ENCODE measurements around the gene SLC5A4.
"Not testable (repeated sequence)": the region's sequence is repeated elsewhere in the genome, so short reads cannot be mapped to it uniquely, and the experiment has no call there.

Gene SLC5A4

DNA sequence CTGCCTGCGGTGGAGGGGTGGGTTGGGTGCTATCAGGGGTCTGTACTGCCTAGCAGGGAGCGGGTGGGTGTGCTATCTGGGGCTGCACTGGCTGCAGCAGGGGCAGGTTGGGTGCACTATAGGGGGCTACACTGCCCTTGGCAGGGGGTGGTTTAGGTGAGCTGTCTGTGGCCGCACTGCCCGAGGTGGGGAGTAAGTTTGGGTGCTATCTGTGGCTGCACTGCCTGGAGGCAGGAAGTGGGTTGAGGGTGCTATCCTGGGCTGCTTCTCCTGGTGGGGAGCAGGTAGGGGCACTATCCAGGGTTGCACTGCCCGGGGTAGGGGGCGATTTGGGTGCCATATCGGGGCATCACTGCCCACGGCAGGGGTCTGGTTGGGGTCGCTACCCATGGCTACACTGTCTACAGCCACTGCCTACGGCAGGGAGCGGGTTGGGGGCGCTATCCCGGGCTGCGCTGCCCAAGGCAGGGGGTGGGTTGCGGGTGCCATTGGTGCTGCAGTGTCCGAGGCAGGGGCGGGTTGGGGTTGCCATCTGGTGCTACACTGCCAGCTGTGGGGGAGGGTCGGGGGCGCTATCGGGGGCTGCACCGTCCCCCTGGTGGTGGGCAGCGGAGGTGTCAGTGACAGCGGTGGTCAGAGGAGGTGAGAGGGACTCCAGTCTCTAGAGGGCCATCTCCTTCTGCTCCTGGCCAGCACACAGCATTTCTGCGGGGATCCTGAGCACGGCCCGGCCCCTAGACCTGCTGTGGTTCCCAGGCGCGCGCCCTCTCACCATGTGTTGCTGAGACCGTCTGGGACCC is 49.0 kb downstream of the SLC5A4 start:
- Histone ChIP-seq H3K4me1 (ENCODE audit: insufficient read depth, low read length) (peaks cover 4% of the 10 kb centered on the region; the same call in 1 of the 2 replicates), H3K27me3 (ENCODE audit: insufficient read depth, low read length) (peaks cover 55% of the 10 kb centered on the region), H3K36me3 (ENCODE audit: insufficient read depth, low read depth, low read length) (no peaks in the 10 kb centered on the region), H3K4me3 (ENCODE audit: low read length) (no peak overlapping the region), H3K9me3 (ENCODE audit: insufficient read depth, low read depth, low read length) (no peaks in the 10 kb centered on the region), H3K9ac (ENCODE audit: low read depth, low read length) (no peak overlapping the region), H3K27ac (ENCODE audit: low read length) (no peak overlapping the region)

DNA sequence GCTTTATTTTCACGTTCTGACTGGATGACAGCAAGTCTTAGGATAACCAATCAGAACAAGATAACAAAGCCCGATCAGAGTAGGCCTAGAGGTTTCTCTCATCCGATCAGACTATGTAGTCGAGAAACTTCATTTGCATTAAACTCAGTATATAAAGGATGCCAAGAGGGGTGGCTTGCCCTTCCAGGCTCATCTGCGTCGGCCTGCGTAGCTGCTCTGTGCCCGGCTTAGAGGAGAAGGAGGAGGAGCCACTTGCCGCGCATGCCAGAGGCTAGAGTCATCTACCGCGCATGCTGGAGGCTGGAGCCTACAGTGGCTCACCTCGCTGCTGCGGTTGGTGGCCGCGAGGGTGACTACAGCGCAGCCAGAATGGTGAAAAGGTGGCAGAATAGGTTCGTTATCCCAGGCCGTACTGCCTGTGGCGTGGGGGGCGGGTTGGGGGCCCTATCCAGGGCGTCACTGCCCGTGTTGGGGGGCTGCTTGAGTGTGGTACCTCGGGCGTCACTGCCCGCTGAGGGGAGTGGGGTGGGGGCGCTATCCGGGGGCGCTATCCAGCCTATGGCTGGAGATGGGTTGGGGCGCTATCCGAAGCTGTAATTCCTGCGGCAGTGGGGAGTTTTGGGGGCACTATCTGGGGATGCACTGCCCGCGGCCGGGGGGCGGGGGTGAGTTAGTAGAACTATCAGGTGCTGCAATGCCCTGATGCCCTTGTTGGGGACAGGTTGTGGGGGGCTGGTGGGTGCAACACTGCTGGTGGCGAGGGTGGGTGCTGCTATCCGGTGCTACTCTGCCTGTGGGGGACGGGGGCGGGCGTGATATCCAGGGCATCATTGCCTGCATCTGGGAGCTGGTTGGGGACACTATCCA is 50.1 kb downstream of the SLC5A4 start, which contains the start of gene RFPL2:
TSS of gene RFPL2 (minus strand) at position 218 of the 867 bp plus-strand sequence. CDS start 2,622 bp downstream, outside the sequence.
- Histone ChIP-seq H3K9ac (ENCODE audit: low read depth, low read length) (no peak within 1 kb of the TSS; the same call in 1 of the 2 replicates), H3K4me3 (ENCODE audit: low read length) (peak within 1 kb of the TSS; percentile 73)

DNA sequence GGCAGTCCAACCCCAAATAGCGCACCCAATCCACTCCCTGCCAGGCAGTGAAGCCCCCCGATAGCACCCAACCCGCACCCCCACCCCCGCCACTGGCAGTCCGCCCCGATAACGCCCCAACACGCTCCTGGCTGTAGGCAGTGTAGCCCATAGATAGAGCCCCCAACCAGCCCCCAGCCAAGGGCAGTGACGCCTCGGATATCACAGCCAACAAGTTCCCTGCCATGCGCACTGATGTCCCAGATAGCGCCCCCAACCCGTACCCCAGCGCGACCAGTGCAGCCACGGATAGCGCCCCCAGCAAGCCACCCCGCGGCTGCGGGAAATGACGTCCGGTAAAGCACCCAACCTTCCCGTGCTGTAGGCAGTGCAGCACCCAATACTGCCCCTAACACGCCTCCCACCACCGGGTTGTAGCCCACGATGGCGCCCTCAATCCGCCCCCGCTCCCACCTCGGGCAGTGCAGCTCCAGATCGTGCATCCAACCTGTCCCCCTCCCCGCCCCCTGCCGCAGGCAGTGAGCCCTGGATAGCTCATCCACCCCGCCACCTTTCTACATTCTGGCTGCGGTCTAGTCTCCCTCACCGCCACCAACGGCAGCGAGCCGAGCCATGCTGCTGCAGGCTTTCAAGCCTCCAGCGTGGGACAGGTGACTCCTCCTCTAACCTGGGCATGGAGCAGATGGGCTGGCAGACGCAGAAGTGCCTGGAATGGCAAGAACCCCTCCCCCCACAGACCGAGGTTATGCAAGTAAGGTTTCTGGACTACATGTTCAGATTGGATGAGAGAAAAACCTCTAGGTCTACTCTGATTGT is 50.9 kb downstream of the SLC5A4 start:
- Histone ChIP-seq H3K9me3 (ENCODE audit: insufficient read depth, low read depth, low read length) (no peaks in the 10 kb centered on the region), H3K36me3 (ENCODE audit: insufficient read depth, low read depth, low read length) (no peaks in the 10 kb centered on the region), H3K9ac (ENCODE audit: low read depth, low read length) (no peak overlapping the region; the same call in 1 of the 2 replicates), H3K4me1 (ENCODE audit: insufficient read depth, low read length) (peaks cover 4% of the 10 kb centered on the region; the same call in 1 of the 2 replicates), H3K4me3 (ENCODE audit: low read length) (peak overlapping the region; percentile 73), H3K27ac (ENCODE audit: low read length) (no peak overlapping the region), H3K27me3 (ENCODE audit: insufficient read depth, low read length) (peaks cover 56% of the 10 kb centered on the region)

More for the DNA sequence above, 50.1 kb downstream of the SLC5A4 start, which contains the start of gene RFPL2:
- Histone ChIP-seq H3K27ac (ENCODE audit: low read length) (no peak within 1 kb of the TSS), H3K9me3 (ENCODE audit: insufficient read depth, low read depth, low read length) (no peaks in the 10 kb centered on the region), H3K27me3 (ENCODE audit: insufficient read depth, low read length) (peaks cover 56% of the 10 kb centered on the region), H3K36me3 (ENCODE audit: insufficient read depth, low read depth, low read length) (no peaks in the 10 kb centered on the region), H3K4me1 (ENCODE audit: insufficient read depth, low read length) (peaks cover 4% of the 10 kb centered on the region; the same call in 1 of the 2 replicates)

DNA sequence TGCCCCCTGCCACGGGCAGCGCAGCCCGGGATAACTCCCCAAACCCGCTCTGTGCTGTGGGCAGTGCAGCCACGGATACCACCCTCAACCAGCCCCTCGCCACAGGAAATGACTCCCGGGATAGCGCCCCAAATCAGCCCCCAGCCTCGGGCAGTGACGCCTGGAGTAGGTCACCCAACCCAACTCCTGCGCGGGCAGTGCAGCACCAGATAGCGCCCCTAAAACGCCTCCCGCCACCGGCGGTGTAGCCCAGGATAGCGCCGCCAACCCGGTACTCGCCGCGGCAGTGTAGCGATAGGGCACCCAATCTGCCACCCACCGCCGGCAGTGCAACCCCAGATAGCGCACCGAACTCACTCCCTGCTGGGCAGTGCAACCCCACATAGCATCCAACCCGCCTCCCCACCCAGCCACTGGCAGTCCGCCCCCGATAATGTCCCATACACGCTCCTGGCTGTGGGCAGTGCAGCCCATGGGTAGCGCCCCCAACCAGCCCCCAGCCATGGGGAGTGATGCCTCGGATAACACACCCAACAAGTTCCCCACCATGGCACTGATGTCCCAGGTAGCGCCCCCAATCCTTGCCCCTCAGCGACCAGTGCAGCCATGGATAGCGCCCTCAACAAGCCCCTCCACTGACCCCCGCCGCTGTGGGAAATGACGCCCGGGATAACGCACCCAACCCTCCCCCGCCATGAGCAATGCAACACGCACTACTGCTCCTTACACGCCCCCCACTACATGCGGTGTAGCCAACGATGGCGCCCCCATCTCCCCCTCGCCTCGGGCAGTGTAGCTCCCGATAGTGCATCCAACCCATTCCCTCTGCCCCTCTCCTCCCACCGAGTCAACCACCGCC is 51.7 kb downstream of the SLC5A4 start:
- Histone ChIP-seq H3K27ac (ENCODE audit: low read length) (no peak overlapping the region), H3K27me3 (ENCODE audit: insufficient read depth, low read length) (peaks cover 56% of the 10 kb centered on the region), H3K9ac (ENCODE audit: low read depth, low read length) (no peak overlapping the region)

DNA sequence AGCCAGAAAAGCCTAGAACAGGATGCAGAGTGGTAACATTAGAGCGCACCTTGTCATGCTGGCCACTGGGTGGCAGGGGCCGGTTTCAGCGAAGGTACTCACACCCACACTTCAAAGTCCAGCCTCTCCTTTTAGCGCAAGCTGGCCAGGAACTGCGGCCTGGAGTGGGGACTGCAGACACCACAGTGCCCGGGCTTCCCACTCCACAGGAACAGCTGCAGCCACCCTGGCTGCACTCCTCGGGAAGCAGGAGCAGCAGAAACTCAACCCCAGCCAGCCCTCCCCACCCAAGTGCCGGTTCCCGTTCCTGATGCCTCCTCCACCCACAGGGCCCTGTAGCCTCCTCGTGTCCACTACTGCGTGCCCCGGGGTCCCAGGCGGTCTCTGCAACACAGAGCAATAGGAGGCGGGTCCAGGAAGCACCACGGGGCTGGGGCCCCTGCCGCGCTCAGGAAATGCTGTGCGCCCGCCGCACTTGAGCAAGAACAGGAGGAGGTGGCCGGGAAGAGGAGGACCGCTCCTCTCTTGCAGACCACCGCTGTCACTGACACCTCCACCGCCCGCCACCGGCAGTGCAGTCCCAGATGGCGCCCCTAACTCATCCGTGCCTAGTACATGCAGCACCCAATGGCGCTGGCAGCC is 52.5 kb downstream of the SLC5A4 start:
- Histone ChIP-seq H3K4me3 (ENCODE audit: low read length) (peak overlapping the region; percentile 34; the same call in 1 of the 2 replicates), H3K9ac (ENCODE audit: low read depth, low read length) (no peak overlapping the region), H3K27ac (ENCODE audit: low read length) (no peak overlapping the region), H3K9me3 (ENCODE audit: insufficient read depth, low read depth, low read length) (no peaks in the 10 kb centered on the region), H3K4me1 (ENCODE audit: insufficient read depth, low read length) (peaks cover 4% of the 10 kb centered on the region; the same call in 1 of the 2 replicates), H3K27me3 (ENCODE audit: insufficient read depth, low read length) (peaks cover 56% of the 10 kb centered on the region), H3K36me3 (ENCODE audit: insufficient read depth, low read depth, low read length) (no peaks in the 10 kb centered on the region)

More for the DNA sequence above, 51.7 kb downstream of the SLC5A4 start:
- no peaks in the 10 kb centered on the region for H3K36me3 ChIP-seq (ENCODE audit: insufficient read depth, low read depth, low read length)
- peak overlapping the region; percentile 73; the same call in 1 of the 2 replicates for H3K4me3 ChIP-seq (ENCODE audit: low read length)
- no peaks in the 10 kb centered on the region for H3K9me3 ChIP-seq (ENCODE audit: insufficient read depth, low read depth, low read length)
- peaks cover 4% of the 10 kb centered on the region; the same call in 1 of the 2 replicates for H3K4me1 ChIP-seq (ENCODE audit: insufficient read depth, low read length)

DNA sequence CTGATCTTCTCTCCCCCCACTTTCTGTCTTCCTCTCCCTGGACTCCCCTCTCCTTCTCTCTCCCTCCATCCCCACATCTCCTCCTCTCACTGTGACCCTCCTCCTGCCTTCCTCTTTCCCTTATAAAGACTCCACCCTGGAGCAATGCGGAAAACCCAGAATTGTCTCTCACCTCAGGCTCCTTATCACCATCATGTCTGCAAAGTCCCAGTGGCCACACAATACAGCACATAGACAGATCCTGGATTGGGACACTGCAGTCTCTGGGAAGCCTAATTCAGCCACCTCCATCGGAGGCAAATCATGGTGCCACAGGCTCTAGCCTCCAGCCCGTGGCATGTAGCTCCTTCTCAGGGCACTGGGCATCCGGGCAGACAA is 53.0 kb downstream of the SLC5A4 start:
- H3K27ac ChIP-seq (ENCODE audit: low read length), result no peak overlapping the region
- no peak overlapping the region for H3K9ac ChIP-seq (ENCODE audit: low read depth, low read length)
- no peaks in the 10 kb centered on the region for H3K9me3 ChIP-seq (ENCODE audit: insufficient read depth, low read depth, low read length)
- H3K4me1 ChIP-seq (ENCODE audit: insufficient read depth, low read length), result peaks cover 4% of the 10 kb centered on the region; the same call in 1 of the 2 replicates
- H3K4me3 ChIP-seq (ENCODE audit: low read length), result no peak overlapping the region
- H3K27me3 ChIP-seq (ENCODE audit: insufficient read depth, low read length), result peaks cover 56% of the 10 kb centered on the region
- H3K36me3 ChIP-seq (ENCODE audit: insufficient read depth, low read depth, low read length), result no peaks in the 10 kb centered on the region

DNA sequence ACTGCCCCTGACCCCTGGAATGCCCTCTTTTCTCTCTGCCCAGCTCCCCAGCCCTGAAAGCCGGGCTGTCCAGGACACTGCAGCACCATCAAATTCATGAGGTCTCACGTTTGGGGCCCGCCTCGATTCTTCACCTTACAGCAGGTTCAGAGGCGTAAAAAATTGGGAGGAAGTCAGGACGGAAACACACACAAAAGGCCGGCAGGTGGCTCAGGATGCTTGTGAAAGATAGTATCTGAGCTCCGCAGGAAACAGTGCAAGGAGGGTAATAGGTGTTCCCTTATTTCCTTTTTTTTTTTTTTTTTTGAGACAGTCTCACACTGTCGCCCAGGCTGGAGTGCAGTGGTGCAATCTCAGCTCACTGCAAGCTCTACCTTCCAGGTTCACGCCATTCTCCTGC is 54.4 kb downstream of the SLC5A4 start:
- no peaks in the 10 kb centered on the region for H3K36me3 ChIP-seq (ENCODE audit: insufficient read depth, low read depth, low read length)
- H3K27me3 ChIP-seq (ENCODE audit: insufficient read depth, low read length), result peaks cover 53% of the 10 kb centered on the region
- no peaks in the 10 kb centered on the region for H3K9me3 ChIP-seq (ENCODE audit: insufficient read depth, low read depth, low read length)
- H3K9ac ChIP-seq (ENCODE audit: low read depth, low read length), result no peak overlapping the region
- no peak overlapping the region for H3K27ac ChIP-seq (ENCODE audit: low read length)
- peaks cover 4% of the 10 kb centered on the region; the same call in 1 of the 2 replicates for H3K4me1 ChIP-seq (ENCODE audit: insufficient read depth, low read length)
- no peak overlapping the region for H3K4me3 ChIP-seq (ENCODE audit: low read length)

DNA sequence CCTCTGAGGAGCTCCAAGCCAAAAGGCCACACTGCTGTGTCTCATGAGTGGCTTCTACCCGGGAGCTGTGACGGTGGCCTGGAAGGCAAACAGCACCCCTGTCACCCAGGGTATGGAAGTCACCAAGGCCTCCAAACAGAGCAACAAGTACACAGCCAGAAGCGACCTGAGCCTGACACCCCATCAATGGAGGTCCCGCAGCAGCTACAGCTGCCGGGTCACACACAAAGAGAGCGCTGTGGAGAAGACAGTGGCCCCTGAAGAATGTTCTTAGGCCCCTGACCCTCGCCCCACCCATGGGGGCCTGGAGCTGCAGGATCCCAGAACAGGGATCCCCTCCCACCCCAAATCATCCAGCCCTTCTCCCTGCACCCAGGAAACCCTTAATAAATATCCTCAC is 55.2 kb downstream of the SLC5A4 start:
- Histone ChIP-seq H3K4me1 (ENCODE audit: insufficient read depth, low read length) (peaks cover 4% of the 10 kb centered on the region; the same call in 1 of the 2 replicates), H3K4me3 (ENCODE audit: low read length) (no peak overlapping the region), H3K9ac (ENCODE audit: low read depth, low read length) (no peak overlapping the region), H3K27me3 (ENCODE audit: insufficient read depth, low read length) (peaks cover 46% of the 10 kb centered on the region), H3K9me3 (ENCODE audit: insufficient read depth, low read depth, low read length) (no peaks in the 10 kb centered on the region), H3K27ac (ENCODE audit: low read length) (no peak overlapping the region), H3K36me3 (ENCODE audit: insufficient read depth, low read depth, low read length) (no peaks in the 10 kb centered on the region)

DNA sequence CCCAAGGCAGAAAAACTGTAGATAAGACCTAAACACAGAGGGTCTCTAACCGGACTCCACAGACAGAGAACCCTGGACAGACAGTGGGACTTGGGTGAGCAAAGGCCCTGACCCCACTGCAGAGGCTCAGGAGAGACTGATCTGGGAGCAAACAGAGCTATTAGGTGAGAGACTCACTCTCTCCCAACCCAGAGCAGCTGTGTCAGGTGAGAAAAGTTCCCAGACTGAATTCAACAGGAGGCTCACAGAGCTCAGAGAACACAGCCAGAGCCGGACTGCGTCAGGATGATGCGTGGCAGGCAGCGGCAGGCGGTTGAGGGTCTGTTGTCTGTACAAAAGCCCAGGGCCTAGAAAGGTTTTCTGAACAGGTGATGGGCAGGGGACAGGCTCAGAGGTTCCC is 55.8 kb downstream of the SLC5A4 start:
- no peak overlapping the region for H3K4me3 ChIP-seq (ENCODE audit: low read length)
- no peaks in the 10 kb centered on the region for H3K36me3 ChIP-seq (ENCODE audit: insufficient read depth, low read depth, low read length)
- no peak overlapping the region for H3K9ac ChIP-seq (ENCODE audit: low read depth, low read length)

DNA sequence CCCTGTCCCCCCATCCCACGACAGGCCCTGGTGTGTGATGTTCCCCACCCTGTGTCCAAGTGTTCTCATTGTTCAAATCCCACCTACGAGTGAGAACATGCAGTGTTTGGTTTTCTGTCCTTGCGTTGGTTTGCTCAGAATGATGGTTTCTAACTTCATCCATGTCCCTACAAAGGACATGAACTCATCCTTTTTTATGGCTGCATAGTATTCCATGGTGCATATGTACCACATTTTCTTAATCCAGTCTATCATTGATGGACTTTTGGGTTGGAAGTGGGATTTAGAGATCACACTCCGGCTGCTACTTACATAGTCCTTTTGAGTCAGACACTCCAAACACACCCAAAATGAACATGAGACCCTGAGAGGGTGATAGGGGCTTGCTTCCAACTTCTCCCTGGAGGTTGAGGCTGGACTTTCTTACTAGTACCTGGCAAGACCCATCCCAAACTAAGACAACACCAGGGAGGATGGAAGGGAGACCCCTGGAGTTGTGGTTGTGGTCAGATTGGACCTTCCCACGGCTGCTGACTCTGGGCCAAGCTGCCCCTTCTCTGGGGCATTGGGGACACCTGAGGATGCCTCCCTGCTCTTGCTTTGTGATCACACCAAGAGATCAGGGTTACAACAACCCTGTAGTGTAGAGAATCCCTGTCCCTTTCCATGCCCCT is 57.5 kb downstream of the SLC5A4 start:
- peaks cover 24% of the 10 kb centered on the region for H3K27me3 ChIP-seq (ENCODE audit: insufficient read depth, low read length)
- H3K4me3 ChIP-seq (ENCODE audit: low read length); H3K9ac ChIP-seq (ENCODE audit: low read depth, low read length); H3K36me3 ChIP-seq (ENCODE audit: insufficient read depth, low read depth, low read length); H3K4me1 ChIP-seq (ENCODE audit: insufficient read depth, low read length); H3K9me3 ChIP-seq (ENCODE audit: insufficient read depth, low read depth, low read length); H3K27ac ChIP-seq (ENCODE audit: low read length): not testable (repeated sequence)

More for the DNA sequence above, 55.8 kb downstream of the SLC5A4 start:
- Histone ChIP-seq H3K27ac (ENCODE audit: low read length) (no peak overlapping the region), H3K4me1 (ENCODE audit: insufficient read depth, low read length) (no peaks in the 10 kb centered on the region), H3K27me3 (ENCODE audit: insufficient read depth, low read length) (peaks cover 40% of the 10 kb centered on the region), H3K9me3 (ENCODE audit: insufficient read depth, low read depth, low read length) (no peaks in the 10 kb centered on the region)
